ENCODE results near the gene PRDX6.

The PRDX6 gene

DNA sequence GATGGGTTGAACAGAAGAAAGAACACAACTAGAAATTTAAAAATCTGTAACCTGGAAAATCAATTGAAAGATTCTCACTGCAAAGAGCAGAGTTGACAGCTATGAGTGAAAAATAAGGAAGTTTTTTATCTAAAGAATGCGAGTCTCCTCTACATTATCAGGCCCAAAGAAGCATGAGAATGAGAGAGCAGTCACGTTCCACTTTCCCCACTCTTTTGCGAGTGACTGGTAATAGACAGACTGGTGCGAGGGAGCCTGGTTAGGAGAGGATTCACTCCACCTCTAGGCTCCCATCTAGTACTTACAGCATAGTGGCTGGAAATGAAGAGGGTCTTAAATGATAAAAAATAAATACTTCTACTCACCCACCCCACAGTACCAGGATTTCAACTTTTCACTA is 52.0 kb downstream of the PRDX6 start:
- Histone ChIP-seq H2BK15ac (replicated peaks; ENCODE audit: low read depth) (no peak overlapping the region), H3K9ac (ENCODE audit: low read length) (no peak overlapping the region), H3K27ac (ENCODE audit: low read depth, low read length) (no peak overlapping the region), H4K8ac (ENCODE audit: low read depth, low read length) (no peak overlapping the region), H3K56ac (ENCODE audit: low read length) (no peak overlapping the region), H3K18ac (ENCODE audit: low read length) (no peak overlapping the region), H4K5ac (ENCODE audit: low read length) (no peak overlapping the region), H3K36me3 (ENCODE audit: control insufficient read depth, insufficient read depth, low read length) (no peaks in the 10 kb centered on the region), H3K79me1 (ENCODE audit: low read length) (no peaks in the 10 kb centered on the region), H2BK120ac (ENCODE audit: low read depth, low read length) (no peak overlapping the region), H3K23ac (ENCODE audit: low read length) (no peak overlapping the region), H2BK5ac (ENCODE audit: low read length) (no peak overlapping the region), H3K4me3 (ENCODE audit: low read length) (no peak overlapping the region), H3K4me1 (ENCODE audit: control insufficient read depth, low read depth, low read length) (no peaks in the 10 kb centered on the region), H3K4me2 (ENCODE audit: low read length) (no peak overlapping the region), H3K79me2 (ENCODE audit: control insufficient read depth, insufficient read depth, low read length) (no peaks in the 10 kb centered on the region), H3K4ac (ENCODE audit: low read depth, low read length) (no peak overlapping the region), H2AK5ac (ENCODE audit: low read length) (no peak overlapping the region), H3K27me3 (ENCODE audit: insufficient read depth, low read length, poor library complexity) (no peaks in the 10 kb centered on the region)
- no CpG with 5 or more reads among the region's 4 CpGs for WGBS (ENCODE audit: extremely low coverage, insufficient coverage, low lambda C conversion rate)
- no peak for DNase-seq

DNA sequence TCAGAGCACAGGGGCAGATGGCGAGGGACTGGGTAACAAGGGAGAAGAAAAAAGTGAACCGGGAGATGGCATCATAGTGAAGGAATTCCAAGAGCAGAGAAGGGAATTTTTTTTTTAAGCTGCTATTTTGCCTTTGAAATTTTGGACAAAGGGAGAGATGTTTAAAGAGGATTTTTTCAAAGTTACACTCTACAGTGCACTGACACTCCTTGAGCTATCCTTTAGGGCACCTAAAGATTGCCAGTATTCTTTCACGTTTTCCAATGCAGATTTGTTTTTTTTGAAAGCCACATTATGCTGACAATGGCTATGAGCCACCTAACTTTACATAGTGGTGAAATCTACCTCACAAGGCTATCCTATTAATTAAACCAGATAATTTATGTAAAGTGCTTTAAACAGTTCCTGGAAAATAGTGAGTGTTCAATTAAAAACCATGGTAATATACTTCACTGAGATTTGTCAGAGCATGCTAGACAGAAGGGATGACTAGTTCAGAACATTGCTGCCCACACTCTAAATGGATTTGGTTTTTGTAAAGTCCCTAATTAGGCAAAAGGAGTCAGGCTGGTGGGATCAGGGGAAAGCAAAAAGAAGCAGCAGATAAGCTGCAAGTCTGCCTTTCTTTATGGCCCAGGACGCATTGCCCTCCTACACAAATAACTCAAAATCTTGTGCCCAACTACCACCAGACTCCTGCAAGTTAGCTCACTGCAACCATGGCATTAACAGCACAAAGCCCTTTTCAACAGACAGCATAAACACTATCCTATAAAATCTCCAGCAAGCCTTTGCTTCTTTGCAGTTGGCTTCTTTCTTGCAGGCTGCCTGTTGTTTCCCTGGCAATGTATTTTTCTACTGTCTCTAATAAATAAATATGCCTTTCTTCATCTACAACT is 53.9 kb downstream of the PRDX6 start:
- Histone ChIP-seq H3K23ac (ENCODE audit: low read length) (no peak overlapping the region), H4K5ac (ENCODE audit: low read length) (no peak overlapping the region), H3K36me3 (ENCODE audit: control insufficient read depth, insufficient read depth, low read length) (no peaks in the 10 kb centered on the region), H4K8ac (ENCODE audit: low read depth, low read length) (peak overlapping the region; percentile 56), H2BK120ac (ENCODE audit: low read depth, low read length) (no peak overlapping the region), H3K4ac (ENCODE audit: low read depth, low read length) (no peak overlapping the region), H3K18ac (ENCODE audit: low read length) (no peak overlapping the region), H3K56ac (ENCODE audit: low read length) (peak overlapping the region; percentile 6), H3K4me1 (ENCODE audit: control insufficient read depth, low read depth, low read length) (no peaks in the 10 kb centered on the region), H3K27me3 (ENCODE audit: insufficient read depth, low read length, poor library complexity) (no peaks in the 10 kb centered on the region), H2BK15ac (replicated peaks; ENCODE audit: low read depth) (no peak overlapping the region), H3K4me3 (ENCODE audit: low read length) (no peak overlapping the region), H3K9ac (ENCODE audit: low read length) (no peak overlapping the region), H3K4me2 (ENCODE audit: low read length) (no peak overlapping the region), H3K79me2 (ENCODE audit: control insufficient read depth, insufficient read depth, low read length) (no peaks in the 10 kb centered on the region), H3K79me1 (ENCODE audit: low read length) (no peaks in the 10 kb centered on the region), H2BK5ac (ENCODE audit: low read length) (no peak overlapping the region), H2AK5ac (ENCODE audit: low read length) (no peak overlapping the region), H3K27ac (ENCODE audit: low read depth, low read length) (no peak overlapping the region)
- WGBS (ENCODE audit: extremely low coverage, insufficient coverage, low lambda C conversion rate): no CpG with 5 or more reads among the region's 4 CpGs
- no peak for DNase-seq

DNA sequence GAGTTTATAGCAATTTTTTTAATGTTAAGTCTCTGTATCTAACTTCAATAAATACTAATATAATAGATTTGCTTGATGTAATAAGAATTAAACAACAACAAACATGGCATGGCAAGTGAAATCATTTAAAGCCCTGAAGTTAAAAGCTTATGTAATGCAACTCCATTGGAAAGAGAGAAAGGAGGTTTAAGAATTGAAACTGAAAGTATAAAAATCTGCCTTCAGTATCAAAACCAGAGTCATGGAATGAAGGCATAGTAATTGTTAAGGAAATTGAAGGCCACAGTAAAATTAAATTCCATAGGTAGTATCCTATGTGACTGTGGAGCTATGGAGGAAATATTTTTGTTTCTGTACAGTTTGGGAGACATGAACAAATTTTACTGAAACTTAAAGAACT is 55.1 kb downstream of the PRDX6 start:
- Histone ChIP-seq H2AK5ac (ENCODE audit: low read length) (no peak overlapping the region), H3K27ac (ENCODE audit: low read depth, low read length) (no peak overlapping the region), H3K79me2 (ENCODE audit: control insufficient read depth, insufficient read depth, low read length) (no peaks in the 10 kb centered on the region), H3K56ac (ENCODE audit: low read length) (no peak overlapping the region), H3K18ac (ENCODE audit: low read length) (no peak overlapping the region), H3K23ac (ENCODE audit: low read length) (no peak overlapping the region), H3K27me3 (ENCODE audit: insufficient read depth, low read length, poor library complexity) (no peaks in the 10 kb centered on the region), H4K8ac (ENCODE audit: low read depth, low read length) (no peak overlapping the region), H2BK15ac (replicated peaks; ENCODE audit: low read depth) (no peak overlapping the region), H3K9ac (ENCODE audit: low read length) (no peak overlapping the region), H2BK120ac (ENCODE audit: low read depth, low read length) (no peak overlapping the region), H2BK5ac (ENCODE audit: low read length) (no peak overlapping the region), H3K36me3 (ENCODE audit: control insufficient read depth, insufficient read depth, low read length) (no peaks in the 10 kb centered on the region), H3K4me1 (ENCODE audit: control insufficient read depth, low read depth, low read length) (no peaks in the 10 kb centered on the region), H3K4ac (ENCODE audit: low read depth, low read length) (no peak overlapping the region), H3K4me3 (ENCODE audit: low read length) (no peak overlapping the region), H4K5ac (ENCODE audit: low read length) (no peak overlapping the region), H3K4me2 (ENCODE audit: low read length) (no peak overlapping the region), H3K79me1 (ENCODE audit: low read length) (no peaks in the 10 kb centered on the region)
- no peak for DNase-seq

GRCh38 chr1:173536223-173536622 is 59.1 kb downstream of the PRDX6 start:
- Histone ChIP-seq H2BK15ac (replicated peaks; ENCODE audit: low read depth) (no peak overlapping the region), H2AK5ac (ENCODE audit: low read length) (no peak overlapping the region), H4K5ac (ENCODE audit: low read length) (no peak overlapping the region), H3K36me3 (ENCODE audit: control insufficient read depth, insufficient read depth, low read length) (no peaks in the 10 kb centered on the region), H3K27ac (ENCODE audit: low read depth, low read length) (no peak overlapping the region), H2BK120ac (ENCODE audit: low read depth, low read length) (no peak overlapping the region), H3K4me2 (ENCODE audit: low read length) (no peak overlapping the region), H3K4me1 (ENCODE audit: control insufficient read depth, low read depth, low read length) (no peaks in the 10 kb centered on the region), H3K27me3 (ENCODE audit: insufficient read depth, low read length, poor library complexity) (no peaks in the 10 kb centered on the region), H4K8ac (ENCODE audit: low read depth, low read length) (peak overlapping the region; percentile 13), H3K18ac (ENCODE audit: low read length) (no peak overlapping the region), H3K79me2 (ENCODE audit: control insufficient read depth, insufficient read depth, low read length) (no peaks in the 10 kb centered on the region), H3K4ac (ENCODE audit: low read depth, low read length) (no peak overlapping the region), H3K56ac (ENCODE audit: low read length) (no peak overlapping the region), H2BK5ac (ENCODE audit: low read length) (no peak overlapping the region), H3K4me3 (ENCODE audit: low read length) (no peak overlapping the region), H3K23ac (ENCODE audit: low read length) (no peak overlapping the region), H3K9ac (ENCODE audit: low read length) (no peak overlapping the region), H3K79me1 (ENCODE audit: low read length) (no peaks in the 10 kb centered on the region)
- no peak for DNase-seq

All from mesendoderm (in vitro differentiated cells).